ENCODE data around the gene STAG3.
A peak's percentile ranks its signal among the peaks of the same experiment; 100 is the strongest.

Gene STAG3

DNA sequence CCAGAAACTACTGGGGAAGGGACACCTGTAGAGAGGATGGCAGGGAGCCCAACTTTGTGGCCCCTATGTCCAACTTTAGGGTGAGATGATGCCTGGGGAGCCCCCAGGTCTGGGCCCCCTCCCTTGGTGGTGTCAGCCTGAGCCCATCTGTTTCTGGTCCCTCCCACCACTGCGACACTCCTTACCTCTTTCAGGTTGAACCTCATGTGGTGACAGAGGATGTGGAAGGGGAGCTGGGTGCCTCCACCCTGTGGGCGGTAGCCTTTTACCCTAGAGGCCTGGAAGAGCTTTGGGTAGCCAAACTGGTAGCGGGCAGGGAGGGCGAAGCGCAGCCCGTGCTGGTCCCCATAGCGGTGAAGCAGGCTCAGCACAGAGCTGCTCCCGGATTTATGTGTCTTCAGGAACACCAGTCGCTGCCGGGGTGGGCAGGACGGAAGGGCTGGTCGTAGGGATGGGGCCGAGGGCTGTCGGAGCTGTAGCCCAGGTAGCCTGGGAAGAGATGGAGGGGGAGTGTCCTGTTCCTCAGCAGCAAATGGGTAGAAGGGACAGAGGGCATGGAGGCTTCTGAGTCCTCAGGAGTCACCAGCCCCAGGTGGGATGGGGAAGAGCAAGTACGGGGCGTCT is 11.3 kb upstream of the STAG3 start:
- DNase-seq (ENCODE audit: extremely low spot score) = no peak
- TF ChIP-seq FOXK2 (IDR thresholded peaks at IDR 0.05) (no peak), LEF1 (IDR thresholded peaks at IDR 0.05; ENCODE audit: borderline replicate concordance) (no peak), FOXA1 (IDR thresholded peaks at IDR 0.05) (no peak), ELF4 (IDR thresholded peaks at IDR 0.05) (no peak), HDGF (IDR thresholded peaks at IDR 0.05; ENCODE audit: borderline replicate concordance) (no peak), CTBP1 (IDR thresholded peaks at IDR 0.05; ENCODE audit: borderline replicate concordance) (no peak), ZNF384 (IDR thresholded peaks at IDR 0.05) (no peak), BHLHE40 (IDR thresholded peaks at IDR 0.05; ENCODE audit: borderline replicate concordance) (no peak), FOXM1 (IDR thresholded peaks at IDR 0.05; ENCODE audit: borderline replicate concordance) (no peak), SUZ12 (IDR thresholded peaks at IDR 0.05) (no peak), SP1 (IDR thresholded peaks at IDR 0.05) (no peak), ARNT (IDR thresholded peaks at IDR 0.05) (no peak), NFRKB (IDR thresholded peaks at IDR 0.05) (no peak), L3MBTL2 (conservative IDR thresholded peaks at IDR 0.05) (no peak), TARDBP (IDR thresholded peaks at IDR 0.05) (no peak)
- TF ChIP-seq, protein P1, sequence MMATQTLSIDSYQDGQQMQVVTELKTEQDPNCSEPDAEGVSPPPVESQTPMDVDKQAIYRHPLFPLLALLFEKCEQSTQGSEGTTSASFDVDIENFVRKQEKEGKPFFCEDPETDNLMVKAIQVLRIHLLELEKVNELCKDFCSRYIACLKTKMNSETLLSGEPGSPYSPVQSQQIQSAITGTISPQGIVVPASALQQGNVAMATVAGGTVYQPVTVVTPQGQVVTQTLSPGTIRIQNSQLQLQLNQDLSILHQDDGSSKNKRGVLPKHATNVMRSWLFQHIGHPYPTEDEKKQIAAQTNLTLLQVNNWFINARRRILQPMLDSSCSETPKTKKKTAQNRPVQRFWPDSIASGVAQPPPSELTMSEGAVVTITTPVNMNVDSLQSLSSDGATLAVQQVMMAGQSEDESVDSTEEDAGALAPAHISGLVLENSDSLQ (IDR thresholded peaks at IDR 0.05) = no peak
- ChIA-PET POLR2A (interaction anchor here (0.9 to 2.3 kb wide), 3 partner anchors 9 to 24 kb away, joined by 3 to 12 read pairs (median 4); partner anchors contain the start of genes GPC2 and STAG3), CTCF (interaction anchor here (0.6 to 1.4 kb wide), 4 partner anchors 10 to 31 kb away, joined by 3 to 4 read pairs (median 3); partner anchors contain the start of gene GPC2)

DNA sequence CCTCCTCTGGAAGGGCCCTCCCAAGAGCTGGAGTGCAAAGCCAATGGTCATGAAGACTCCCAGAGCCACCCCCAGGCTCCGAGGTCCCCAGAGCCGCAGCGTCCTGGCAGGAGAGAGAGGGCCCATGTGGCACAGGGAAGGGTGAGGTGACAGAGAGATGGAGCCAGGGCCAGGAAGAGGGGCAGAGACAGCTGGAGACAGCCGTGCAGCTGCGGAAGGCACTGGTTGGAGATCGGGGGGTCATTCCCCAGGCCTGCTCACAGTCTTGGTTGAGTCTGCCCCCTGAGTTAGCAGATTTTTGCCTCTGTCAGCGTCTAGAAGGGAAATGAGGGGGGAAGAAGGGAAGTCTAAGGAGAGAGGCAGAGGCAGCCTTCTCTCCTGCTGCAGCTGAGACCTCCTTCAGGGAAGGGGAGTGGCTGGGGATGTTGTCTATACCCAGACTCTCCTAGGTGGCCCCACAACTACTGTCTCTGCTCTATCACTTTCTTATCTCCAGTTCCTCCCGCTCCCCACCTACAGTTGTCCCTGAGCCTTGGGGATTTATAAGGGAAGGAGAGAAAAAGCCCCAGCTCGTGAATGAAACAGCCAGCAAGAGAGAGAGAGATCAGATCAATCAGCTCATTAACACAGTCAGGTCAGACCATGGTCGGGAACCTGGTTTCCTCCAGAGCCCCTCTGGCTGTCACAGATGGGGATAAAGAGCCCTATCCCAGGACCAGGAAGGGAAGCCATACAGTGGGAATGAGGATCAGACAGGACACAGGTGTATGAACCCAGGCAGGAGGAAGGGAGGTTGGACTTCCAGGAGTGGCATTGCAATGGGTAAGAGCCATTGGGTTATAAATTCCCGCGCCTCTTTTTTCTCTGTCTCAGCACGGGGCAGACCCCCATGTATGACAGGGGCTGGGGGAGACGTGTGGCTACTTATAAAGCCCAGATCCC is 10.5 kb upstream of the STAG3 start:
- no peak for DNase-seq (ENCODE audit: extremely low spot score)
- ChIA-PET CTCF (interaction anchor here (0.6 to 2.2 kb wide), 4 partner anchors 10 to 37 kb away, joined by 3 to 8 read pairs (median 4); partner anchors contain the start of genes GPC2 and LAMTOR4), POLR2A (interaction anchor here (0.9 to 2.3 kb wide), 3 partner anchors 10 to 23 kb away, joined by 3 to 12 read pairs (median 4); partner anchors contain the start of genes GPC2 and STAG3)
- no peak for TF ChIP-seq ZNF384 (IDR thresholded peaks at IDR 0.05)

DNA sequence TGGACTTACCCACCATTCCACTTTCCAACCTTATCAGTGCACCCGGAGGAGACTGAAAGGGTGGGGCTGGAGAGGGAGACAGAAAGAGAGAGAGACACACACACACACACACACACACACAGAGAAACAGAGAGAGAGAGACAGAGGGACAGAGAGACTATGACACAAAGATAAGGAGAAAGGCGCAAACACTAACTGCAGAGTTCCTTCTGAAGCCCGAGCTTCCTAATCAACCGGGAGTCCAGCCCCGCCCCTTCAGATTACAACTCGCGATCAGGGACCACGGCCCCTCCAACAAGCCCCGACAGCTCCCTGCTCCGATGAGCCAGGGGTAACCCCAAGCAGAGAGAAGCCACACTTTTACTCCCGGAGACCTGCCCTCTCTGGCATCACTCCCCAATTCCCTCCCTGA is 9.8 kb upstream of the STAG3 start:
- ChIA-PET POLR2A (interaction anchor here (1.3 to 2.3 kb wide), 2 partner anchors 9 to 22 kb away, joined by 3 to 12 read pairs; partner anchors contain the start of genes GPC2 and STAG3), CTCF (interaction anchor here (1.0 to 2.2 kb wide), 3 partner anchors 9 to 37 kb away, joined by 3 to 8 read pairs (median 3); partner anchors contain the start of genes GPC2 and LAMTOR4)
- no peak for DNase-seq (ENCODE audit: extremely low spot score)
- TF ChIP-seq ELF4 (IDR thresholded peaks at IDR 0.05) = no peak
- TF ChIP-seq, protein P1 (IDR thresholded peaks at IDR 0.05) = no peak
- TF ChIP-seq FOXK2 (IDR thresholded peaks at IDR 0.05) = no peak
- TF ChIP-seq SUZ12 (IDR thresholded peaks at IDR 0.05) = no peak
- TF ChIP-seq L3MBTL2 (conservative IDR thresholded peaks at IDR 0.05) = no peak
- TF ChIP-seq FOXM1 (IDR thresholded peaks at IDR 0.05; ENCODE audit: borderline replicate concordance) = no peak
- no peak for TF ChIP-seq ARNT (IDR thresholded peaks at IDR 0.05)
- TF ChIP-seq ZNF384 (IDR thresholded peaks at IDR 0.05) = no peak
- no peak for TF ChIP-seq HDGF (IDR thresholded peaks at IDR 0.05; ENCODE audit: borderline replicate concordance)
- no peak for TF ChIP-seq CTBP1 (IDR thresholded peaks at IDR 0.05; ENCODE audit: borderline replicate concordance)

DNA sequence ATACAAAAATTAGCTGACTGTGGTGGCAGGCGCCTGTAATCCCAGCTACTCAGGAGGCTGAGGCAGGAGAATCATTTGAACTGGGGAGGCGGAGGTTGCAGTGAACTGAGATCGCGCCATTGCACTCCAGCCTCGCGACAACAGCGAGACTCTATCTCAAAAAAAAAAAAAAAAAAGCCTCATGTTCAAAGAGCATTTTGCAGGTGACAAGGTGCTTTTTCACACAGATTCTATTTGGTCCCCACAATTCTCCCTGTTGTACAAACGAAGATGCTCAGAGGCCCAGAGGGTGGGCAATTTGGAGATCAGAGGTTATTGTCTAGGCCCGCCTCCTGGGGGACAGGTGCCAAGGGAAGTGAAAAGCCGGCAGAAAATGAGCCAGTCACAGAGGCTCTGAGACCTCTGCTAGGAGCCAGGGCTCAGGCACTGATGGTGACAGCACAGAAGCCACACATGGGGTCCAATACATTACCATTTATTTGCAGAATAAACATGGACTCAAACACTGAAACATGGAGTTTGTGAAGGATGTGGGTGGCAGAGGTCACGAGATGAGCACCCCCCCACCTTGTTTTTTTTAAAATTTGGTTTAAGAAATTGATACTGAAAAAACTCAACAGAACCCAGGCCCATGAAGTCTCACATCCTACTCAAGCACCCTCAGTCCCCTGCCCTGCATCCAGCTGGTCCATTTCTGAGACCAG is 8.4 kb upstream of the STAG3 start:
- TF ChIP-seq ZNF384 (IDR thresholded peaks at IDR 0.05) (no peak), TARDBP (IDR thresholded peaks at IDR 0.05) (no peak), FOXA1 (IDR thresholded peaks at IDR 0.05) (no peak), SP1 (IDR thresholded peaks at IDR 0.05) (no peak), BHLHE40 (IDR thresholded peaks at IDR 0.05; ENCODE audit: borderline replicate concordance) (no peak), FOXM1 (IDR thresholded peaks at IDR 0.05; ENCODE audit: borderline replicate concordance) (no peak), L3MBTL2 (conservative IDR thresholded peaks at IDR 0.05) (no peak), LEF1 (IDR thresholded peaks at IDR 0.05; ENCODE audit: borderline replicate concordance) (no peak)
- TF ChIP-seq, protein P1 (IDR thresholded peaks at IDR 0.05) = no peak
- ChIA-PET POLR2A (interaction anchor here (1.1 kb wide), 1 partner anchor 81 kb away, joined by 3 read pairs; the partner anchor contains the start of gene COPS6), CTCF (interaction anchor here (2.2 kb wide), 1 partner anchor 39 kb away, joined by 8 read pairs; no protein-coding TSS in a partner anchor)
- DNase-seq (ENCODE audit: extremely low spot score) = no peak

DNA sequence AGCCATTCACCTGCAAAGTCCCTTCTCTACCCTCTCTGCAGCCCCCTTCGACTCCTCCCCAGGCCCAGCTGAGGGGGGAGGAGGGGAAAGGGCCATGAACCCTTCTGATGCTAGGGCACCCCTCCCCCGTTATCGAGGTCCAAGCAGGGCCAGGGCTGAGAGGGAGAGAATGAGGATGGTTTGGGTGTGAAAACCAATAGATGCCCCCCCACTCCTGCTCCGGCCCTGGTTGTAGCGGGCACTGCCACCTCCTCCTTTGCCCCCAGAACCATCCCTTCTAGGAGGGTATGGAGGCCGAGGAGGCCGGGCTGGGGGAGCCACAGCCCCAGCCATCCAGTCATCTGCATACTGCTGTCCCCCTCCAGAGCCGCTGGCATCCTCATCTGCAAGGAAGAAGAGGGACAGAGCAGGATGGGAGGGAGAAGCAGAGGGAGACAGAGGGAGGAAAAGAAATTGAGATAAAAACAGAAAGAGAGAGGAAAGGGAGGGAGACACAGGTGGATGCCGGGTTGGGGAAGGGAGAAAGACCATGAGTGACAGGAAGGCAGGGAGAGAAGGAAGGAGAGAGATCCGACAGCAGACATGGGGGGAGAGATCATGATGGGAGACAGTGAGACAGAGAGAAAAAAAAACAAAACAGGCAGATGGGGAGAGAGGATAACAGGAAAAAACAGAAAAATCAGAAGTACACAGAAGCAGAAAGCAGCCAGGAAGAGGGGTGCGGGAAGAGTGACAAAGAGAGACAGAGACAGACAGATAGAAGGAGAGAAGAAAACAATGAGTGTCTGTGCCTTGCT is 7.4 kb upstream of the STAG3 start:
- POLR2A ChIA-PET = no interaction called here
- TF ChIP-seq L3MBTL2 (conservative IDR thresholded peaks at IDR 0.05) (no peak), ARNT (IDR thresholded peaks at IDR 0.05) (no peak)
- TF ChIP-seq, protein P1 (IDR thresholded peaks at IDR 0.05) = peak; percentile 57
- no peak for DNase-seq (ENCODE audit: extremely low spot score)
- CTCF ChIA-PET = no interaction called here
